GM18873 (cell line): ENCODE measurements around the gene ILDR1.
"Not testable (repeated sequence)": the region's sequence is repeated elsewhere in the genome, so short reads cannot be mapped to it uniquely, and the experiment has no call there.

Experiments used
- ATAC-seq: cut with Tn5 transposase; IDR thresholded peaks from one replicate; pipeline ENCODE4 v1.9.1; 2021; ENCODE audit warnings: mild to moderate bottlenecking, moderate library complexity, moderate number of reproducible peaks; ENCODE audit not compliant: unreplicated experiment, low FRiP score

ILDR1 gene

DNA sequence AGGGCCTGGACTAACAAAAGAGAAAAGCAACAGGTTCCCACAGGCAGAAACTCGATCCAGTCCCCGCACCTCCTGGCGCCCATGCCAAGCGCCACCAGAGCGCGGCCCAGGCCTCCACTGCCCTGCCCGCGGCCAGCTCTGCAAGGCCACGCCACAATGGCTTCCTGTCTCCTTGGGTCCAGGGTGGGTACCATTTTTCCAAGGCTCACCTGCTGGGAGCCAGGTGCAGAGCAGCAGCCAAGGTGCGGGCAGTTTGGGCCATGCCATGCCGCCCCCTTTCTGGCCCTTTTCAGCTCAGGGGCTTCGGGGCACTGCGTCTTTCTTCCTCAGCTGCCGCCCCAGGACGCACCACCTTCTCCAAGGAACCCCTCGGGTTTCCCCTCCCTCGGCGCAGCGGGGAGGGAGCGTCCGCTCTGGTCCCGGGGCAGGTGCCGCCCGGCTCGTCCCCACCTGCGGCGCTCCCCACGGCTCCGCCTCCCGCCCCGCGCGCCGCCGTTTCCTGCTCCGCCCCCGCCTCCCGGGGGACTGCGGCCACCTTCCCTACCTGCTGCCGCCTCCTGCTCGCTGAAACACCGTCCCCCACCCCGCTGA is at the start of gene ILDR1:
Gene ILDR1 (minus strand): TSS at position 437 of the 591 bp plus-strand sequence. CDS start 170 bp downstream, at position 267.
- no peak for ATAC-seq

DNA sequence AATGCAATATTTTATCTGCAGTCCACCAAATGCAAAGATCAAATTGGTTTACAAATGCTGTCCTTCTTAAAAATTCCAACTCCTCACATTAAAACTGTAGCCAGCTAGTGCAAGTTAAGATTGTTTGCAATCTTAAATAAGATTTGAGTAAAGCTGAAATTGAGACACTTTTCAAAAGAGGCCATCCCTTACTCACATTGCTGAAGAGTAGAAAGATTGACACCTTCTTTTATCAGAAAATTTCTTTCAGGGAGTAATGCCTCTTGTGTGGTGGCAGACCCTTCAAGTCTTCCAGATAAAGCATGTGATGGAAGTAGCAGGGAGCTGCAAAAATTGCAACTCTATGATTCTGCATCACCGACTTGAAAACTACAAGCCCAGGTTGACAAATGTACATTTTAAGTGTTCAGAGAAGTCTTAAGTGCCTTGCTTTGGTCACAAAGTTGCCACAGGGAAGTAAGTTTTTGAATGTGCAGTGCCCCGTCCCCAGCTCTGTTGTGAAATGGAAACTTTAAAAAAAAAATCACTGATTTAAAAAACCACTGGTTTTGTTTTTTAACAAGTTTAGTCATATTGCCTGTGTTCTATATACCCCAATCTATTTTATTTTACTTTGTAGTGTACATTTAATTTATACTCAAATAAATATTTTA is 45.7 kb upstream of the ILDR1 start:
- ATAC-seq, result peak; percentile 30

DNA sequence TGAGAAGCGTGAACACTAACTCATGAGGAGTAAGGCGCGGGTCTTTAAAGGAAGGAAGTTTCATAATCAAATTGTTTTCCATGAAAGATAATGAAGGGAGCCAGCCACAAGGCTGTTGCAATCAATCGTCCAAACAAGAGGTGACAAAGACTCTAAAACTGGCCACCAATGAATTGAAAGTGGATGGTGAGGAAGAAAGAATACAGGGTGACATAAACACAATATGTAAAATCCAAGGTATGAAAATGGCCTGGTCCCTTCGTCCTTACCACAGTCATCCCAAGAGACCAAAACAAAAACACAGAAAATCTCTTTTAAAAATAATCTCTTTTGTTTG is 45.1 kb upstream of the ILDR1 start:
- ATAC-seq, result peak; percentile 45

DNA sequence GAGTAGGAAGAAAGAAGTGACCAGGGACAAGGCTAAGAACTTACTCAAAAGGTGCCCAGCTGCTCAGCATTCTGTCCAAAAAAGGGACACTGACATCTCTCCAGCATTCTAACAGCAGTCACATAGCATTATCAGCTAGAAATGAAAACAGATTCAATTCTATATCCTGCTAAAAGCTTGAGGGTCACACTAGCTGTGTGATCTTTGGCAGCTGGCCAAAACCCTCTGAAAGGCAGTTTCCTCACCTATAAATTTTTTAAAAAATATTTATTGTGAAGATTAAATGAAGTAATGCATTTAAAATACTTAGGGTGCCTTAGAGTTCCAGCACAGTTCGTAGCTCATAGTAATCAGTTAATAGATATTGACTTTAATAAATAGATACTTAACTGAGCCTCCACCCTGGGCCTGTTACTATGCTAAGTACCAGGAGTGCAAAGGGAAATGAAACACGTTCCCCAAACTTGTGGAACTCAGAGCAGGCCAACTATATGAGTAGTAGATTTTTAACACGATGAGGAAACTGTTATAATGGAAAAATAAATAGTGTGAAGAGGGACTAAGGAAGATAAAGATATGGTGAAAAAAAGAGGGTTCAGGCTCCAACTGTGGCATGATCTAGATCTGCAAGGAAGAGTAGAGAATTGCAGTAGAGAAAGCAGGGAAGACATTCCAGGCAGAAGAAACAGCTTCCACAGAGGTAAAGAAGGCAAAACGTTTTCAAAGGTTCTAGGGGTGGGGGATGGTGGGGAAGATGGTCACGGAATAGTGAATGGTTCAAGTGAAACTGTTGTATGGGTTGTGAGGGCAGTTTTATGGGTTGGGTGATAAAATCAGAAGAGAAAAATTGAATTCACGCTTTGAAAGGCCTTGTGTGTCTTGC is 44.5 kb upstream of the ILDR1 start:
- no peak for ATAC-seq

DNA sequence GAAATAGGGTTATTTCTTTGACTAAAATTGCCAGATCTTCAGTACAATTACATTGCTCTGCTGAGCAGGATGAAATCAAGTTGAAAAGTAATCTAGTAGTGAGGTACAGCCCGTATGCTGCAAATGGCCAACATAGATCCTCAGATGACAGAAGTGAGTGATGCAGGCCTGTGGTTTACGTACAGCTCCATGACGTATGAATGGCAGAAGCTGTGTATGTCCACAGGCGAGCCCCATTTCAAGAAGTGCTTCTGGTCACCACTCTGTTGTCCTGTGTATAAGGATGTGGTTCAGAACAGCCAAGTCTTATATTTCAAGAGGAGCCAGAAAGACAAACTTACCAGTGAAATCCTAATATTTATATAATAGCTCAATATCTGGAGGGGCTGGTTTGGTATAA is 42.3 kb upstream of the ILDR1 start:
- ATAC-seq, result no peak

GRCh38 chr3:122063908-122064307 is 41.9 kb upstream of the ILDR1 start:
- ATAC-seq, result no peak

DNA sequence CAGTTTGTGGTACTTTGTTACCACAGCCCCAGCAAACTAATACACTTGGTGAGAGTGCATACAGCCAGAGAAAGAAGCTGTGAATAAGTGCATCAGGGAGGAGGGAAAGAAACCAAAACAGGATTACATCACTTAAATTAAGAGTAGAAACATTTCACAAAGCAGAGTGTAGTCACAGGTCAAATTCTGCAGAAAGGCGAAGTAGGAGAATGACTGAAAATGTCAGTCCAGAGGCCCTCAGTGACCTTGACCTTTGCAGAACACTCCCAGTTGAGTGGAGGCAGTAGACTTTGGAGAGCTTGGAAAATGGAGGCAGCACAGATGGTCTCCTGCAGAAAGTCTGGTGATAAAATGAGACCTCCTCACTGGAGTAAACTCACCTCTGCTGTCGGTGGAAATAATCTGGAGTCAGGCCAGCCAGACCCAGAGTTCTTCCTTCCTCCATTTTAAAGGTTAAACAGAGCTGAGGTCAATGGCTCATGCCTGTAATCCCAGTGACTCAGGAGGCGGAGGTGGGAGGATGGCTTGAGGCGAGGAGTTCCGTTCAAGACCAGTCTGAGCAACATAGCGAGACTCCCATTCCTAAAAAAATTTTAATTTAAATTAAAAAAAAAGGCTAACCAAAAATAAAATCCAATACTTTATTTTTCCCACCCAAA is 38.1 kb upstream of the ILDR1 start:
- no peak for ATAC-seq

GRCh38 chr3:122058294-122058693 is 36.2 kb upstream of the ILDR1 start:
- ATAC-seq, result no peak

- ATAC-seq, result no peak
Observed at GRCh38 chr3:122057671-122058070, 35.6 kb upstream of the ILDR1 start.

GRCh38 chr3:122055215-122055614 is 33.2 kb upstream of the ILDR1 start, which contains the start of gene CD86:
Gene CD86, plus strand, starts transcription at chr3:122055362. Its CDS starts 128 bp downstream, at chr3:122055490.
- peak; percentile 90 for ATAC-seq

DNA sequence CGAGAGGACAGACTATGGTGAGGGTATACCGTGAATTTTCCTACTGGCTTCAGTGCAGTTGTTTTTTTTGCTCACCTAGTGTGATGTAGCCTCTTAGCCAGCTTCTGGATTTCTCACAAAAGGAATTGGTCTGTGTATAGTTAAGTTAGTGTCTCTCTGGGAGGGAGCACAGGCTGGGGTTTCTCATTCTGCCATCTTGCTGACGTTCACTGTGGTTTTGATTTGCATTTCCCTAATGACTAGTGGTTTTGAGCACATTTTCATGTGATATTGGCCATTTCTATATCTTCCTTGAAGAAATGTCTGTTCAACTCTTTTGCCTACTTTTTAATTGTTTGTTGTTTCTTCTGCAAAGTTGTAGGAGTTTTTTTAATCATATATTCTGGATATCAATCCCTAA is 30.9 kb upstream of the ILDR1 start:
- peak; percentile 41 for ATAC-seq

DNA sequence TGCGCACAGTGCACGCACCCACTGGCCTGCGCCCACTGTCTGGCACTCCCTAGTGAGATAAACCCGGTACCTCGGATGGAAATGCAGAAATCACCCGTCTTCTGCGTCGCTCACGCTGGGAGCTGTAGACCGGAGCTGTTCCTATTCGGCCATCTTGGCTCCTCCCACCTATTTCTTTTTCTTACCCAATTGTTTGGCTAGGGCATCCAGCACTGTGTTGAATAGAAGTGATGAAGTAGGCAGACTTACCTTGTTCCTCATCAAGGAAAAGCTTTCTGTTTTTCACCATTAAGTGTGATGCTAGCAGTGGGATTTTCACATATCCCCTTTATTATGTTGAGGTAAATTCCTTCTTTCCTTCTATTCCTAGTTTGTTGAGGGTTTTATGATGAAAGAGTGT is 25.7 kb upstream of the ILDR1 start:
- not testable (repeated sequence) for ATAC-seq

DNA sequence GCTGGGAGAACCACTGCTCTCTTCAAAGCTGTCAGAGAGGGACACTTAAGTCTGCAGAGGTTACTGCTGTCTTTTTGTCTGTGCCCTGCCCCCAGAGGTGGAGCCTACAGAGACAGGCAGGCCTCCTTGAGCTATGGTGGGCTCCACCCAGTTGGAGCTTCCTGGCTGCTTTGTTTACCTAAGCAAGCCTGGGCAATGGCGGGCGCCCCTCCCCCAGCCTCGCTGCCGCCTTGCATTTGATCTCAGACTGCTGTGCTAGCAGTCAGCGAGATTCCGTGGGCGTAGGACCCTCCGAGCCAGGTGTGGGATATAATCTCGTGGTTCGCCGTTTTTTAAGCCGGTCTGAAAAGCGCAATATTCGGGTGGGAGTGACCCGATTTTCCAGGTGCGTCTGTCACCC is 25.2 kb upstream of the ILDR1 start:
- not testable (repeated sequence) for ATAC-seq

GRCh38 chr3:122033023-122033422 is 11.0 kb upstream of the ILDR1 start:
- no peak for ATAC-seq

- no peak for ATAC-seq
Observed at GRCh38 chr3:122032531-122032930, 10.5 kb upstream of the ILDR1 start.

DNA sequence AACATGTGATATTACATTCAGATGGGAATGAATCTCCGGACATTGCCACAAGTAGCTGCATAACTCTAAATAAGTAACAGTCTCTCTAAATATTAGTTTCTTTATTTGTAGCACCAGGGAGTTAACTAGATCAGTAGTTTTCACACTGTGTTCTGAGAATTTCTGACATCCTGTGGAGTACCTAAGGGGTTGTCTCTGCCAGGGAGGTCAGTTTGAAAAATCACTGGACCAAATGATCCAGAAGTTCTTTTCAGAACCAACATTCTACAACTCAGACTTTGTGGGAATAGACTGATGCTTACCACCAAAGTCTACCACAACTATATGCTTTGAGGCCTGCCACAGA is 9.0 kb upstream of the ILDR1 start:
- ATAC-seq, result peak; percentile 44

- peak; percentile 63 for ATAC-seq
Observed at GRCh38 chr3:122030381-122031122, 8.5 kb upstream of the ILDR1 start.

GRCh38 chr3:122025296-122025695 is 3.2 kb upstream of the ILDR1 start:
- ATAC-seq, result peak; percentile 81

GRCh38 chr3:122024800-122025199 is 2.8 kb upstream of the ILDR1 start:
- no peak for ATAC-seq

- ATAC-seq, result no peak
Observed at GRCh38 chr3:122023335-122023910, 1.4 kb upstream of the ILDR1 start.
